ENCODE results near the gene HID1. TPM values are rescaled to one million over a fixed set of nuclear protein-coding genes. Genes with fewer than 3 reads are reported as not detected.
A peak's percentile ranks its signal among the peaks of the same experiment; 100 is the strongest.

Gene HID1
- total and polyA plus RNA-seq, 9 of the 15 experiments (the other 6 are each of a cell fraction or from before 2014, with no cell fraction given) = 0.14 to 2.1 (median 0.54) TPM; not detected in 2

DNA sequence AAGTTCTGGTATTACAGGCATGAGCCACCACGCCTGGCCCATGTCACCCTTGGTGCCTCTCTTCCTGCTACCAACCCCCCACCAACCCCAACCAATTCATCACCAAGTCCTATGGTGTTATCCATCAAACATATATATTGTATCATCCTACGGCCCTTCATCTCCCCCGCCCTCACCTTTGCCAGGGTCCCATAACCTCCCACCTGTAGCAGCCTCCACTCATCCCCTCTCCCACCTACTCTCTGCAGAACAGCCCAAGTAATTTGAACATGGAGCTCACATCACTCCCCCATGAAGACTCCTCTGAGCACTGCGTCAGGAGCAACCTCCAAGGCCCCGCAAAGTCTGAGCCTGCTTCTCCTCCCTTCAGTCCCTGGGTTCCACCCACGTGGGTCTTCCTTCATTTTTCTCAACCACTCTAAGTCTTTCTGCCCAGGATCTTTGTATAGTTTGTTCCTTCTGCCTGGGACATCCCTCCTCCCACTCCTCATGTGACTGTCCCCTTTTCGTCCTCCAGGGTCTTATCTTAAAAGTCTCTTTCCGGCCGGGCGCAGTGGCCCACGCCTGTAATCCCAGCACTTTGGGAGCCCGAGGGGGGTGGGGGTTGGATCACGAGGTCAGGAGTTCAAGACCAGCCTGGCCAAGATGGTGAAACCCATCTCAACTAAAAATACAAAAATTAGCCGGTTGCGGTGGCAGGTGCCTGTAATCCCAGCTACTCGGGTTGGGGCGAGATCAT lies 7.0 kb upstream of the HID1 start (continued):
- no peak for TF ChIP-seq CHD4 (IDR thresholded peaks at IDR 0.05; ENCODE audit: insufficient read depth, insufficient replicate concordance, low read depth, low read length, poor library complexity, severe bottlenecking)
- TF ChIP-seq PRMT5 (CRISPR knock-in tag; IDR thresholded peaks at IDR 0.05) = no peak
- TF ChIP-seq NR0B1 (IDR thresholded peaks at IDR 0.05; ENCODE audit: partially characterized antibody) = no peak
- TF ChIP-seq, protein P1, sequence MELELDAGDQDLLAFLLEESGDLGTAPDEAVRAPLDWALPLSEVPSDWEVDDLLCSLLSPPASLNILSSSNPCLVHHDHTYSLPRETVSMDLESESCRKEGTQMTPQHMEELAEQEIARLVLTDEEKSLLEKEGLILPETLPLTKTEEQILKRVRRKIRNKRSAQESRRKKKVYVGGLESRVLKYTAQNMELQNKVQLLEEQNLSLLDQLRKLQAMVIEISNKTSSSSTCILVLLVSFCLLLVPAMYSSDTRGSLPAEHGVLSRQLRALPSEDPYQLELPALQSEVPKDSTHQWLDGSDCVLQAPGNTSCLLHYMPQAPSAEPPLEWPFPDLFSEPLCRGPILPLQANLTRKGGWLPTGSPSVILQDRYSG (tag; conservative IDR thresholded peaks at IDR 0.05; ENCODE audit: low read depth) = no peak
- peak; percentile 82 to 91 for TF ChIP-seq KDM1A (IDR thresholded peaks at IDR 0.05)
- no peak for TF ChIP-seq ZNF551 (CRISPR knock-in tag; IDR thresholded peaks at IDR 0.05)
- no peak for TF ChIP-seq TAF7 (tag; IDR thresholded peaks at IDR 0.05)
- no peak for TF ChIP-seq ILF3 (IDR thresholded peaks at IDR 0.05; ENCODE audit: borderline replicate concordance)
- no peak for TF ChIP-seq ZNF407 (IDR thresholded peaks at IDR 0.05; ENCODE audit: low read depth)
- no peak for TF ChIP-seq TRIM28 (IDR thresholded peaks at IDR 0.05)
- no peak for TF ChIP-seq E2F8 (IDR thresholded peaks at IDR 0.05; ENCODE audit: low read depth, partially characterized antibody)
- no peak for TF ChIP-seq ZFP1 (CRISPR knock-in tag; IDR thresholded peaks at IDR 0.05)
- TF ChIP-seq HOXB6 (CRISPR knock-in tag; IDR thresholded peaks at IDR 0.05; ENCODE audit: borderline replicate concordance) = no peak
- no peak for TF ChIP-seq STAT5A (IDR thresholded peaks at IDR 0.05; ENCODE audit: borderline replicate concordance, low read length)
